BLaER1 treated with 17β-estradiol and CSF1 and Interleukin-3, amounts not matched to agents 10 nM and 100 nM (cell line): ENCODE measurements around the gene MDFI.

Source experiments
- H3K27ac ChIP-seq, 11 experiments: shearing (Covaris generic); formaldehyde crosslinking; 2 replicates each; pipeline ENCODE4 v1.8.1; 2022
- H3K27me3 ChIP-seq, 11 experiments: shearing (Covaris generic); formaldehyde crosslinking; 2 replicates each; pipeline ENCODE4 v1.8.1; 2022
- H3K36me3 ChIP-seq, 11 experiments: shearing (Covaris generic); formaldehyde crosslinking; 2 replicates each; pipeline ENCODE4 v1.8.1; 2022
- H3K4me1 ChIP-seq, 10 experiments: shearing (Covaris generic); formaldehyde crosslinking; 2 replicates each; pipeline ENCODE4 v1.8.1; 2022
- H3K4me2 ChIP-seq, 11 experiments: shearing (Covaris generic); formaldehyde crosslinking; 2 replicates each; pipeline ENCODE4 v1.8.1; 2022
- H3K4me3 ChIP-seq, 10 experiments: shearing (Covaris generic); formaldehyde crosslinking; 2 replicates each; pipeline ENCODE4 v1.8.1; 2022
- H3K9ac ChIP-seq, 11 experiments: shearing (Covaris generic); formaldehyde crosslinking; 2 replicates each; pipeline ENCODE4 v1.8.1; 2022
- H3K9me3 ChIP-seq, 11 experiments: shearing (Covaris generic); formaldehyde crosslinking; replicated peaks in 1 of 11; 2 replicates each; pipeline ENCODE4 v1.8.1; 2022
- H4K20me1 ChIP-seq, 11 experiments: shearing (Covaris generic); formaldehyde crosslinking; 2 replicates each; pipeline ENCODE4 v1.8.1; 2022
- Cebpa-rat ChIP-seq, 11 experiments: shearing (Covaris generic); IDR thresholded peaks; 2 replicates each; pipeline ENCODE4 v1.8.1; 2022

Gene MDFI

DNA sequence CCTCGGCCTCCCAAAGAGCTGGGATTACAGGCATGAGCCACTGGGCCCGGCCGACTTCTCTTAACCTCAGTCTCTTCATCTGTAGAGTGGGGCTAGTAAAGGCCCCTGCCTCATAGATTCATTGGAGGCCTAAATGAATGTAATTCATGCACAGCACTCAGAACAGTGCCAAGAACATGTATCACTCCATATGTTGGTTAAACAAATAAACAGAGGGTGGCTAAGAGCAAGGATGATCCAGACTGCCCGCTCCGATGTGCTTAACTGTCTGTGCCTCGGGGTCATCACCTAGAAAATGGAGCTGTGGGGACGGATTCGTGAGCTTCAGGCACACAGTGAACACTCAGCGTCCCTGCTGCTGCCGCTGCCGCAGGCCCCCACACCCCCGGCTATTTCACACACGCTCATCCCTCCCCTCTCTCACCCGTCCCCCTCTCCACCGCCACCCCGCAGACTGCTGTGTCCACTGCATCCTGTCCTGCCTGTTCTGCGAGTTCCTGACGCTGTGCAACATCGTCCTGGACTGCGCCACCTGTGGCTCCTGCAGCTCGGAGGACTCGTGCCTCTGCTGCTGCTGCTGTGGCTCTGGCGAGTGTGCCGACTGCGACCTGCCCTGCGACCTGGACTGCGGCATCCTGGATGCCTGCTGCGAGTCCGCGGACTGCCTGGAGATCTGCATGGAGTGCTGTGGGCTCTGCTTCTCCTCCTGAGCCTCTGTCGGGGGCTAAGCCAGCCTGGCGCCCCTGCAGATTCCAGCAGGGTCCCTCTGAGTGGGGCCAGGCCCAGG lies 14.8 kb downstream of the MDFI start:
- Histone ChIP-seq H3K4me1 (peaks cover 6 to 40% (median 28%) of the 10 kb centered on the region in 10 experiments; a peak in 19 of 20 replicates), H3K9me3 (no peaks in the 10 kb centered on the region), H3K27me3 (no peaks in the 10 kb centered on the region), H3K4me2 (no peak overlapping the region), H4K20me1 (peaks cover 0 to 57% (median 17%) of the 10 kb centered on the region in 11 experiments; a peak in 10 of 22 replicates), H3K9ac (no peak overlapping the region), H3K4me3 (no peak overlapping the region), H3K36me3 (peaks cover 28 to 67% (median 60%) of the 10 kb centered on the region in 11 experiments), H3K27ac (no peak overlapping the region)
- no peak for TF ChIP-seq Cebpa-rat (IDR thresholded peaks at IDR 0.05)

DNA sequence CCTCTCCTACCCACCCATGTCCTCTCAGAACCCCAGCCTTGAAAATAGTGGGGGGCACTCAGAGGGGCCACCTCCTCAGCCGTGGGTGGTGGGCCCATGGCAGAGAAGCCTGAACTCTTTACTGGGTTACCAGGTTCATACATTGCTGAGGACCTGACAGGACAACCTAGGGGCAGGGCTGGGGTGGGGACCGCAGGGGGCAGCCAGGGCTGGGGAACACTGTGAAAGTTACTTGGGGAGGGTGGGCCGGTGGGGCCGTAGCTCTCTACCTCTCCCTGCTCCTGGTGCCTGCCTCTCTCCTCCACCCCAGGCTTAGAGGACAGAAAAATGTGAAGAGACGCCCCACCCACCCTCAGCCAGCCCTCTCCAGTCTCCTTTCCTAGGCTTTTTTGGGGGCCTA lies 15.4 kb downstream of the MDFI start:
- H3K9me3 ChIP-seq = no peaks in the 10 kb centered on the region
- no peak for TF ChIP-seq Cebpa-rat (IDR thresholded peaks at IDR 0.05)

DNA sequence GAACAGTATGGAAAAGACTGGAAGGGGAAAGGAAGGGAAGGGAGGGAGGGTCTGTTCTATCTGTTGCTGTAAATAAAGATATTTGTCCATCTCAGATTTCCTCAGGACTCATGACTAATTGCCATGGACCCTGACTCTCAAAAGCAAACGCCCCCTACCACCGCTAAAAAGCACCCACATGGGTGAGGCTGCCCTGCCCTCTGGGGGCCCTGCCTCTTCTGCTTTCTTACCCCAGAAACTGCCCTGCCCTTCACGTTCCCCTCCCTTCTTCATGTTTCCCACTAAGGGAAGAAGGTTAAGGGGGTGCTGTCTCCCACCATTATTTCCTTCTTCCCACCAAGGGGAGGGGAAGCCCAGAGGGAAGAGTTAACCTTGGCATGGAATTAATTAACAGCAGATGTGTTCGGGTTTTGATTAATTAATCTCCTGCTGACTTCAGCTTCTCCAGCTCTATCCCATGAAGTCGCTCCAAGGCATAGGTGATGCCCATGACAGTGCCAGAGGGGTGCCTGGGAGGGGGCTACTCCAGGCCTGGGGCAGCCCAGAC lies 16.0 kb downstream of the MDFI start:
- no peak for TF ChIP-seq Cebpa-rat (IDR thresholded peaks at IDR 0.05)
- no peaks in the 10 kb centered on the region for H3K27me3 ChIP-seq
- H4K20me1 ChIP-seq = peaks cover 0 to 45% (median 9%) of the 10 kb centered on the region in 11 experiments; a peak in 10 of 22 replicates
- H3K36me3 ChIP-seq = peaks cover 18 to 55% (median 48%) of the 10 kb centered on the region in 11 experiments
- H3K9me3 ChIP-seq = no peaks in the 10 kb centered on the region
- peak overlapping the region in 1 of 11 experiments; percentile 5; a peak in 2 of 22 replicates for H3K4me2 ChIP-seq
- peak overlapping the region in 3 of 11 experiments; percentile 4 to 55 (median 11); a peak in 3 of 22 replicates for H3K27ac ChIP-seq
- no peak overlapping the region for H3K4me3 ChIP-seq
- H3K9ac ChIP-seq = peak overlapping the region in 3 of 11 experiments; percentile 13 to 49 (median 47); a peak in 1 of 22 replicates
- peaks cover 6 to 38% (median 28%) of the 10 kb centered on the region in 10 experiments; a peak in 19 of 20 replicates for H3K4me1 ChIP-seq

More for the DNA sequence above, 15.4 kb downstream of the MDFI start:
- no peak overlapping the region for H3K4me3 ChIP-seq
- H3K27ac ChIP-seq = no peak overlapping the region
- H4K20me1 ChIP-seq = peaks cover 0 to 50% (median 11%) of the 10 kb centered on the region in 11 experiments; a peak in 10 of 22 replicates
- peaks cover 6 to 40% (median 28%) of the 10 kb centered on the region in 10 experiments; a peak in 19 of 20 replicates for H3K4me1 ChIP-seq
- H3K36me3 ChIP-seq = peaks cover 24 to 61% (median 54%) of the 10 kb centered on the region in 11 experiments
- no peak overlapping the region for H3K9ac ChIP-seq
- no peak overlapping the region for H3K4me2 ChIP-seq
- no peaks in the 10 kb centered on the region for H3K27me3 ChIP-seq

DNA sequence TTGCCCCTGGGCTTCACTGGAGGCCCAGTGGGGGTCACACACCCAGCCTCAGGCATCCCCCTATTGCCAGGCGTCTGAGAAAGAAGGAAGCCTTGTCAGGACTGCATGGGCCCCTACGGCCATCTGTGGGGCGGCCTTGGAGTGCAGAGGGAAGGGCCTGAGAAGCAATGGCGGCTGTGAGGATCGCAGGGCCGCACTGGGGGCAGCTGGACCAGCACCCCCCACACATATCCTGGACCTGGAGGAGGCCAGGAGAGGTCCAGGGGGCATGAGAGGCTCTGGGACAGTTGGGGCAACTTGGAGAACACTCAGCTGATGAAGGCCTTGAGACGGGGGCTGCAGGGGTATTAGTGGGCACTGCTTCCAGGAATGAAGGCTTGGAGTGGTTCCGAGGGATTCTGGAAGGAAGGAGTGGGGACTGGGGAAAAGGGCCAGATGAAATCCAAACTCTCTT lies 16.5 kb downstream of the MDFI start:
- no peak for TF ChIP-seq Cebpa-rat (IDR thresholded peaks at IDR 0.05)

DNA sequence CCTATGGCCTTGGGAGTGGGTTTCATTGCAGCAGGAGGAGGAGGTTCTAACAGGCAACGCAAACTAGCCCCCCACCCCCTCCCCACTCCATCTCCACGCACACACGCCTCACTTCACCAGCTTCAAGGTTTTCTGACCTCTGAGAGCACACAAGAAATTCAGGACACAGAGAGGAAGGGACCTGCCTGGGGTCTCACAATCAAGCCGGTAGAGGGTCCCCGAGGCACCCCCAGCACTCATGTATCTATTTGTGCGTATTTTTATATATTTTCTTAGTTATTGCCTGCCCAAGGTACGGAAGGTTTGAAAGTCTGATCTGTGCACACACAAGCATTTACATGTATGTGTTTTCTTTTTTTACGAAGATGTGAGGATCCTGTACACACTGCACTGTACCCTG lies 16.9 kb downstream of the MDFI start:
- Histone ChIP-seq H3K27me3 (no peaks in the 10 kb centered on the region), H3K27ac (peak overlapping the region in 3 of 11 experiments; percentile 34 to 64 (median 55); a peak in 7 of 22 replicates), H3K9me3 (no peaks in the 10 kb centered on the region), H3K9ac (peak overlapping the region in 7 of 11 experiments; percentile 26 to 58 (median 37); a peak in 6 of 22 replicates), H3K36me3 (peaks cover 13 to 47% (median 40%) of the 10 kb centered on the region in 11 experiments; a peak in 21 of 22 replicates), H3K4me1 (peaks cover 6 to 34% (median 28%) of the 10 kb centered on the region in 10 experiments; a peak in 19 of 20 replicates), H3K4me3 (no peak overlapping the region), H3K4me2 (peak overlapping the region in 10 of 11 experiments; percentile 39 to 79 (median 66); a peak in 18 of 22 replicates), H4K20me1 (peaks cover 0 to 40% (median 9%) of the 10 kb centered on the region in 11 experiments; a peak in 9 of 22 replicates)
- TF ChIP-seq Cebpa-rat (IDR thresholded peaks at IDR 0.05) = no peak

More for the DNA sequence above, 16.5 kb downstream of the MDFI start:
- H4K20me1 ChIP-seq = peaks cover 0 to 40% (median 9%) of the 10 kb centered on the region in 11 experiments; a peak in 9 of 22 replicates
- no peaks in the 10 kb centered on the region for H3K9me3 ChIP-seq
- H3K27me3 ChIP-seq = no peaks in the 10 kb centered on the region
- H3K4me1 ChIP-seq = peaks cover 6 to 34% (median 28%) of the 10 kb centered on the region in 10 experiments; a peak in 19 of 20 replicates
- peak overlapping the region in 6 of 11 experiments; percentile 5 to 79 (median 67); a peak in 6 of 22 replicates for H3K4me2 ChIP-seq
- peak overlapping the region in 3 of 11 experiments; percentile 13 to 49 (median 47); a peak in 3 of 22 replicates for H3K9ac ChIP-seq
- peak overlapping the region in 4 of 11 experiments; percentile 11 to 64 (median 34); a peak in 4 of 22 replicates for H3K27ac ChIP-seq
- peaks cover 13 to 50% (median 43%) of the 10 kb centered on the region in 11 experiments; a peak in 21 of 22 replicates for H3K36me3 ChIP-seq
- no peak overlapping the region for H3K4me3 ChIP-seq

DNA sequence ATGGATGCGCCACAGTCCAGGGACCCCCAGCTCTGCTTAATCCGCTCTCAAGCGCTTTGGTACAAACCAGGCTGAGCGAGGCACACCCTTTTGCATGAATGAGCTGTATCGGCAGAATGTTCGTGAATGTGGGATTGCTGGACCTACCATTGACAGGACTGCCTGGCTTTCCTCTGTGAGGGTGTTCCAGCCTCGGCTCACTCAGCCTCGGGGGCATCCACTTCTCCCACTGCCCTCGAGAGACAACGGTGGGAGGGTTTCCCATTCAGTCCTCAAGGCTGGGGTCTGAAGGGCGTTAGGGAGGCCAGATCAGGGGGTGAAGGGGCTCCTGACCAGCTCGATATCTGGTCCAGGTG lies 17.4 kb downstream of the MDFI start:
- H3K36me3 ChIP-seq = peaks cover 13 to 42% (median 35%) of the 10 kb centered on the region in 11 experiments; a peak in 21 of 22 replicates
- no peaks in the 10 kb centered on the region for H3K27me3 ChIP-seq
- no peak for TF ChIP-seq Cebpa-rat (IDR thresholded peaks at IDR 0.05)
- H3K4me2 ChIP-seq = peak overlapping the region; percentile 39 to 79 (median 66)
- peak overlapping the region in 9 of 11 experiments; percentile 13 to 58 (median 35); a peak in 11 of 22 replicates for H3K9ac ChIP-seq
- peak overlapping the region in 8 of 11 experiments; percentile 21 to 64 (median 33); a peak in 12 of 22 replicates for H3K27ac ChIP-seq
- peaks cover 6 to 34% (median 28%) of the 10 kb centered on the region in 10 experiments; a peak in 19 of 20 replicates for H3K4me1 ChIP-seq
- H3K4me3 ChIP-seq = no peak overlapping the region
- H3K9me3 ChIP-seq = no peaks in the 10 kb centered on the region
- peaks cover 0 to 40% (median 9%) of the 10 kb centered on the region in 11 experiments; a peak in 9 of 22 replicates for H4K20me1 ChIP-seq

DNA sequence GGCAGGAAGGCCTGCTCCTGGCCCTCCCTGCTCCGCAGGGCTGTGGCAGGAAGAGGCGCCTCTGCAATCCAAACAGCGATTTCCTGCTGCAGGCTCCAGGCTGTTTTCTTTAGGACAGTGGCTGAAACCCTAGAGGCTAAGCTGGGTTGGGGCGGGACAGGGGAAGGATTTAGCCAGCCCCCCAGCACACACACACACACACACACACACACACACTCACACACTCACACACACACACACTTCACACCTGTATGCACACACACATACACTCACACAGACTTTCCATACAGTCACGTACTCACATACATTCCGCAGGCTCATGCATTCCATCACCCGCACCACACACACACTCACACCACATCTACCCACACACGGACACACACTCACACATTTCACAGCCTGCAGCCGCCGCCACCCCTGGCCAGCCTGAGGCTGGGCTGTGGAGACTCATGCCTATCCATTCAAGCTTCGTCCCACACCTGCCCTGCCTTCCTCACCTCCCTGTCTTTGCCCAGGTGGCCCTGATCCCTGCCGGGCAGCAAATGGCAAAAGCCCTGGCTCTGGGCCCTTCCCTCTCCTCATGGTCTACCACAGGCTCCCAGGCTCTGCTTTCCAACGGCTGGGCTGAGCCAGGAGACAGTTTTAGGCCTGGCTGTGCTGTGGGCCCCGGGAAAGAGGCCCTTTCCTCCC lies 17.9 kb downstream of the MDFI start:
- Histone ChIP-seq H3K4me3 (no peak overlapping the region), H3K36me3 (peaks cover 12 to 37% (median 30%) of the 10 kb centered on the region in 11 experiments; a peak in 21 of 22 replicates), H4K20me1 (peaks cover 0 to 39% (median 9%) of the 10 kb centered on the region in 11 experiments; a peak in 9 of 22 replicates), H3K4me1 (peaks cover 6 to 34% (median 28%) of the 10 kb centered on the region in 10 experiments; a peak in 19 of 20 replicates), H3K9me3 (no peaks in the 10 kb centered on the region), H3K27ac (peak overlapping the region in 8 of 11 experiments; percentile 21 to 64 (median 33); a peak in 12 of 22 replicates), H3K27me3 (no peaks in the 10 kb centered on the region), H3K9ac (peak overlapping the region in 9 of 11 experiments; percentile 26 to 58 (median 35); a peak in 13 of 22 replicates), H3K4me2 (peak overlapping the region; percentile 39 to 79 (median 66))
- TF ChIP-seq Cebpa-rat (IDR thresholded peaks at IDR 0.05) = no peak
